Mucosa of descending colon (tissue), 3 donors: ENCODE data around the gene SGK1. TPM values are rescaled to one million over a fixed set of nuclear protein-coding genes. Genes with fewer than 3 reads are reported as not detected.

ENCODE experiments used
- ATAC-seq: fragments of 200-7000 bp; cut with Tn5 transposase; one replicate; pipeline ENCODE4 v1.9.1; 2020; ENCODE audit warnings: mild to moderate bottlenecking, moderate library complexity
- DNase-seq, 3 donors: peaks; one replicate each; pipeline ENCODE4 v3.0.0-alpha.2; 2020
- H3K36me3 ChIP-seq: fragments of 200-600 bp; one replicate; pipeline ENCODE4 v1.8.0; 2021; ENCODE audit warnings: low read depth, mild to moderate bottlenecking
- H3K4me1 ChIP-seq: fragments of 200-600 bp; one replicate; pipeline ENCODE4 v1.8.0; 2021; ENCODE audit warnings: low read depth, mild to moderate bottlenecking
- H3K4me3 ChIP-seq: fragments of 200-600 bp; one replicate; pipeline ENCODE4 v1.8.0; 2021; ENCODE audit warnings: mild to moderate bottlenecking
- H3K9me3 ChIP-seq: fragments of 200-600 bp; one replicate; pipeline ENCODE4 v1.8.0; 2021; ENCODE audit warnings: mild to moderate bottlenecking
- CTCF ChIP-seq: fragments of 200-600 bp; IDR thresholded peaks from one replicate; pipeline ENCODE4 v1.8.0; 2022; ENCODE audit warnings: antibody characterized with exemption, mild to moderate bottlenecking
- intact Hi-C, 2 donors: fragments of 100-400 bp; cut with DNase I in 1 of 2; cut with micrococcal nuclease in 1 of 2; formaldehyde crosslinking; loops; one replicate each; pipeline versions ENCODE4 v1.11.0 to v1.11.1; 2022; cut with DNase I, micrococcal nuclease
- long read RNA-seq, 2 donors: library from polyadenylated mRNA; unstranded; transcript quantifications; one replicate each; pipeline ENCODE4 v2.0.0, GENCODE V29; 2019 to 2021
- total RNA-seq, 3 donors: library from RNA; stranded (reverse); fragmentation: NEBNext Ultra II Directional in 2 of 3; extraction: Animal tissue kit (Norgen Biotek cat#: 25700) in 2 of 3; gene quantifications; one replicate each; pipeline versions ENCODE4 v1.2.1 to v1.2.4, GENCODE V29; 2021 to 2023
- donor health status: DM: no; HTN: no; CAD: no; lungs with moderate emphysema.
- donor health status: DM: no; HTN: no; CAD: no.
- donor health status: DM: no; HTN: yes; CAD: no.

Gene SGK1
- 100 to 1,000 TPM in 1 of 3 donors, 10 to 100 TPM in 2; 49.4 to 492 (median 55.0) TPM for total RNA-seq
- long read RNA-seq, donor 1, transcript SGK1-205 (12 exons, 2,686 nt): minor isoform, 7 of 38 reads
- long read RNA-seq, donor 1, transcript SGK1-203 (11 exons, 2,414 nt): minor isoform, 5 of 38 reads
- long read RNA-seq, donor 1, transcript SGK1-201 (12 exons, 2,401 nt): major isoform, 16 of 38 reads
- long read RNA-seq, donor 1, partial matches to known transcripts: 6 of 38 reads
- long read RNA-seq, donor 1, other reads (novel, unspliced or antisense): 1 of 38 reads
- long read RNA-seq, donor 2, transcript SGK1-223 (12 exons, 1,850 nt): major isoform, 79 of 215 reads
- long read RNA-seq, donor 2, transcript SGK1-201 (12 exons, 2,401 nt): minor isoform, 77 of 215 reads
- long read RNA-seq, donor 2, transcript SGK1-203 (11 exons, 2,414 nt): minor isoform, 14 of 215 reads
- long read RNA-seq, donor 2, partial matches to known transcripts: 15 of 215 reads
- long read RNA-seq, donor 2, other reads (novel, unspliced or antisense): 23 of 215 reads

DNA sequence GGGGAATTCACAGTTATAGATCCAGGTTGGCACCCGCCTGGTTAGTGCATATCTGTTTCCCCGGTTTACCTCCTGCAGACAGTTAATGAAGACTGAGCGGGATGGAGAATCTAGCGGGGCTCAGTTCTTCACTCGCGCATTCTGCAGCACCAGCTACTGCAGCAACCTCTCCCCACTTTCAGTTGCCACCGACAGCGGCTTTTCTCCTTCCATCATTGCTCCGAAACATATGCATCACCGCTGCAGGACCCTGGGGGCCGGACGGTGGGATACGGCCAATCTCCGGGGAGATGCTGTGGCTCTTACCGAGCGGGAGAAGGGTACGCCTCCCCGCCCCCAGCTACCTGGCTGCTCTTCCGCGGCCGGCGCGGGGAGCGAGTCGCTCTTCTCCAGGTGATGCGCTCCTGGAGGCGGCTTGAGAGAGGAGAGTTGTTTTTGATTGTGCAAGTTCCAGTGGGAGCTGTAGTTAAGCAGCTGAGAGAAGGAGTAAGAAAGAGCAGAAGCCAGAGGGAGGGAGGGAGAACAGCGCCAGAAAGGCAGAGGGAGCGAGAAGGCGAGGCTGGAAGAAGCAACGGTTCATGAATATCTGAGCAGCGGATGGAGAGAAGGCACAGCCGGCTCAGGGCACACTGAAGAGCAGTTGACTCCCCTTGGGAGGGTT lies at the start of gene SGK1:
Gene SGK1, minus strand, starts transcription at position 642 of the 661 bp plus-strand sequence. CDS start 652 bp downstream, outside the sequence.
- intact Hi-C loops: no loop called here
- peak in 1 of 3 donors; percentile 6 for DNase-seq

GRCh38 chr6:134363323-134364039 lies 45.6 kb upstream of the SGK1 start:
- Histone ChIP-seq H3K36me3 (no peaks in the 10 kb centered on the region), H3K4me3 (no peak overlapping the region), H3K9me3 (no peaks in the 10 kb centered on the region), H3K4me1 (no peaks in the 10 kb centered on the region)
- DNase-seq (no peak), ATAC-seq (no peak)
- no peak for TF ChIP-seq CTCF
- intact Hi-C loops: no loop called here

More for the DNA sequence above, at the start of gene SGK1:
- H3K4me1 ChIP-seq: no peaks in the 10 kb centered on the region
- peak; percentile 25 for ATAC-seq
- no peak for TF ChIP-seq CTCF
- no peaks in the 10 kb centered on the region for H3K36me3 ChIP-seq
- no peak within 1 kb of the TSS for H3K4me3 ChIP-seq
- H3K9me3 ChIP-seq: no peaks in the 10 kb centered on the region

- DNase-seq (no peak), ATAC-seq (no peak)
- intact Hi-C loops: no loop called here
- Histone ChIP-seq H3K4me1 (no peaks in the 10 kb centered on the region), H3K4me3 (no peak overlapping the region), H3K9me3 (no peaks in the 10 kb centered on the region), H3K36me3 (no peaks in the 10 kb centered on the region)
- TF ChIP-seq CTCF: no peak
Measured at GRCh38 chr6:134361011-134361410, 43.1 kb upstream of the SGK1 start.

DNA sequence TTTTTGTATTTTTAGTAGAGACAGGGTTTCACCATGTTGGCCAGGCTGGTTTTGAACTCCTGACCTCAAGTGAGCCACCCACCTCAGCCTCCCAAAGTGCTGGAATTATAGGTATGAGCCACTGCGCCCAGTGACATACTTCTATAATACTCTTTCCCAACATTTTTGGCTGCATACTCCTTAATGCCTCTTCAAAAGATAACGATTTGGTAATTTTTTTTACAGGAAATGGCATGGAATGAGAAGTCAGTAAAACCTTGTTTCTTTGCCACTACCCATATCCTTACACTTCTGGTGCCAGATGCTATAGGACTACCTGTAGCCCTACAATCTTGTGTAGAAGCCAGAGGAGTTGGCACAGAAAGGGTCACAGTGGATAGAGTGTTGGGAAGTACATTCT lies 41.4 kb upstream of the SGK1 start:
- ATAC-seq: no peak
- intact Hi-C loops: no loop called here
- Histone ChIP-seq H3K9me3 (no peaks in the 10 kb centered on the region), H3K4me1 (no peaks in the 10 kb centered on the region), H3K36me3 (no peaks in the 10 kb centered on the region), H3K4me3 (no peak overlapping the region)
- no peak for DNase-seq
- no peak for TF ChIP-seq CTCF

- Histone ChIP-seq H3K36me3 (no peaks in the 10 kb centered on the region), H3K4me3 (no peak overlapping the region), H3K4me1 (no peaks in the 10 kb centered on the region), H3K9me3 (no peaks in the 10 kb centered on the region)
- intact Hi-C loops: no loop called here
- no peak for DNase-seq
- ATAC-seq: no peak
- TF ChIP-seq CTCF: no peak
Measured at GRCh38 chr6:134358320-134358719, 40.4 kb upstream of the SGK1 start.
